AG04450 (cell line): ENCODE measurements around the gene AHNAK2. TPM values are rescaled to one million over a fixed set of nuclear protein-coding genes. Genes with fewer than 3 reads are reported as not detected.

Experiments used
- CTCF ChIA-PET: fragments of 300-600, 350-600 bp; formaldehyde crosslinking; extraction: SDS; loops from one replicate; lab custom pipeline; 2022; ENCODE audit warnings: antibody characterized with exemption, inconsistent platforms; lab: Charles Lee
- POLR2A ChIA-PET: fragments of 350-600 bp; formaldehyde crosslinking; extraction: SDS; loops from one replicate; lab custom pipeline; 2021; ENCODE audit warnings: antibody characterized with exemption, inconsistent platforms; lab: Yijun Ruan, JAX
- DNase-seq: peaks from one replicate; pipeline ENCODE4 v3.0.0-alpha.2; 2011; ENCODE audit warnings: low read depth, low spot score
- H3K27ac ChIP-seq: one replicate; pipeline ENCODE4 v1.5.1; 2012; ENCODE audit warnings: low read depth, low read length, control low read depth
- H3K27me3 ChIP-seq: one replicate; pipeline ENCODE4 v1.6.0; 2012; ENCODE audit warnings: low read length; ENCODE audit not compliant: control insufficient read depth, insufficient read depth
- H3K4me3 ChIP-seq: 2 replicates; pipeline ENCODE4 v1.5.1; 2011; ENCODE audit warnings: mild to moderate bottlenecking, low read depth, low read length, control low read depth
- H3K9me3 ChIP-seq: 2 replicates; pipeline ENCODE4 v1.5.1; 2012; ENCODE audit warnings: low read length; ENCODE audit not compliant: control insufficient read depth, insufficient read depth
- polyA plus RNA-seq: library from polyadenylated mRNA; depleted of rRNA; stranded (reverse); fragments of >200 nt; gene quantifications from 2 replicates; pipeline ENCODE4 v1.2.3, GENCODE V29; 2011
- TF ChIP-seq, protein P1 (sequence below): IDR thresholded peaks from 2 replicates; pipeline ENCODE4 v1.5.1; 2011; ENCODE audit warnings: low read depth, low read length, control low read depth, inconsistent platforms

Gene AHNAK2
- polyA plus RNA-seq, 1 experiment, result 10.0 TPM

DNA sequence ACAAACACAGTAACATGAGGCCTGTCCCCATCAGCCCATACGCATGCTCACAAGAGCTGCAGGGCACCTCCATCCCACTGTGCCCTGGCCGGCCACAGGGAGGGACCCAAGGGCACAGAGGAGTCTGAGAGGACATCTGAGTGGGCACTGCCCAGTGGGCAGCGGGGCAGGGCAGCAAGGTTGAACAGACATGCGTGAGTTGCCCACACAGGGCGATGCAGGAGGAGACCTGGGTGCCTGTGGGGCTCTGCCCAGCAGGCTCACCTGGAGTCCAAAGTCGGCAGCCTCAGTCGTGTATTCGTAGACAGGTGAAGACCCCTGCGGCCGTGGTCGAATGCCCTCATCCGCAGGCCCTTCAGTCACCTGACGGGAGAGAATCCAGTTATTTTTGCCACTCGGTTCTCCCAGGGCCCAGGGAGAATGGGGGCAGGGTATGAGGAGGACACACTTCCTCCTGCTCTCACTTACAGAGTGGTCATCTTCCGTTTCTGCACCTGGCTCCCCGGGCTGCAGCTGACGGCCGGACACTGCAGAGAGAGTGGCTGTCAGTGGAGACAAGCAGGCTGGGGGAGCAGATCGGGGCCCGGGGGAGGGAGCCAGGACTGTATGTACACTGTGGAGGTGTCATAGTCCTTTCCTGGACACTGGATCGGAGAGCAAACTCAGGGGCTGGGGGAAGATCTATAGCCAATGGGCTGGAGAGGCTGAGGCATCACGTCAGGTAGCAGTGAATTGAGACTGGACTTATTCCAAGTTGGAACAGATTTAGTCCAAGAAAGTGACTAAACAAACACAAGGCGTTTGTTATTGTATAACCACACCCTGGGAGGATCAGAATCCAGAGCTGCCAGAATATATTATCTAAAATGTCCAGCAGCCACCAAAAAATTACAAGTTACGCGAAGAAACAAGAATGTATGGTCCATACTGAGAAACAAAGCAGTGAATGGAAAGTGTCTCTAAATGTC lies 20.7 kb downstream of the AHNAK2 start:
- TF ChIP-seq, protein P1, sequence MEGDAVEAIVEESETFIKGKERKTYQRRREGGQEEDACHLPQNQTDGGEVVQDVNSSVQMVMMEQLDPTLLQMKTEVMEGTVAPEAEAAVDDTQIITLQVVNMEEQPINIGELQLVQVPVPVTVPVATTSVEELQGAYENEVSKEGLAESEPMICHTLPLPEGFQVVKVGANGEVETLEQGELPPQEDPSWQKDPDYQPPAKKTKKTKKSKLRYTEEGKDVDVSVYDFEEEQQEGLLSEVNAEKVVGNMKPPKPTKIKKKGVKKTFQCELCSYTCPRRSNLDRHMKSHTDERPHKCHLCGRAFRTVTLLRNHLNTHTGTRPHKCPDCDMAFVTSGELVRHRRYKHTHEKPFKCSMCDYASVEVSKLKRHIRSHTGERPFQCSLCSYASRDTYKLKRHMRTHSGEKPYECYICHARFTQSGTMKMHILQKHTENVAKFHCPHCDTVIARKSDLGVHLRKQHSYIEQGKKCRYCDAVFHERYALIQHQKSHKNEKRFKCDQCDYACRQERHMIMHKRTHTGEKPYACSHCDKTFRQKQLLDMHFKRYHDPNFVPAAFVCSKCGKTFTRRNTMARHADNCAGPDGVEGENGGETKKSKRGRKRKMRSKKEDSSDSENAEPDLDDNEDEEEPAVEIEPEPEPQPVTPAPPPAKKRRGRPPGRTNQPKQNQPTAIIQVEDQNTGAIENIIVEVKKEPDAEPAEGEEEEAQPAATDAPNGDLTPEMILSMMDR, result no peak
- CTCF ChIA-PET, result interaction anchor here (0.6 kb wide), 1 partner anchor 424 kb away, joined by 4 read pairs; no protein-coding TSS in a partner anchor

DNA sequence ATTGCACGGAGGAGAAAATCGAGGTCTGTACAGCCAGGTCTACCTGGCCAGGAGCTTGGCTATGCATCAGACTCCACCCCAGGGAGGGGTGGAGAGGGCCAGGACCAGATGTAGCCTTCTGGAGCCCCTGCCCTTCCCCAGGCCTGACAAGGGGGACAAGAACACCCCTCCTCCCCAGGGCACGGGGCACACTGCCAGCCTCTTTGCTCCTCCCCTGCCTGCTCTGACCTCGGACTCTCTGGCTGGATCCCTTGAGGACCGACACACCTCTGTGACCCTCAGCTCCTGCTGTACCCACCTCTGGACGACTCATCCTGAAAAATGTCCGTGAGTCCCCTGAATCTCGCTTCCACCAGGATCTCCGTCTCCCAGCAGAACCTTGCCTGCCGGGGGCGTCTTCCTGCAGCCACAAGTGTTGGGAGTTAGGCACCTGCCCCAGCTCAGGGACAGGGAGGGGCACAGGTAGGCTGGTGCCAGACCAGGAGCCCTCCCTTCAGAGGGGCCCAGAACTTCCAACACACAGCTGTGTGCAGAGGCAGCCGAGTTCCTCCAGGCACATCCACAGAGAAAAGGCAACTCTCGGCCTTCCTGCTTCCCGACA lies 21.8 kb downstream of the AHNAK2 start:
- ChIA-PET CTCF (interaction anchor here (1.0 kb wide), 1 partner anchor 19 kb away, joined by 3 read pairs; no protein-coding TSS in a partner anchor), POLR2A (no interaction called here)
- Histone ChIP-seq H3K27ac (no peak overlapping the region), H3K27me3 (no peaks in the 10 kb centered on the region), H3K4me3 (no peak overlapping the region), H3K9me3 (peaks cover 4% of the 10 kb centered on the region; the same call in 1 of the 2 replicates)
- TF ChIP-seq, protein P1, result no peak
- no peak for DNase-seq

More for the DNA sequence above, 20.7 kb downstream of the AHNAK2 start:
- no peak overlapping the region for H3K4me3 ChIP-seq
- no peak for DNase-seq
- no peak overlapping the region for H3K27ac ChIP-seq
- POLR2A ChIA-PET, result no interaction called here
- no peaks in the 10 kb centered on the region for H3K27me3 ChIP-seq
- H3K9me3 ChIP-seq, result no peaks in the 10 kb centered on the region; the same call in 1 of the 2 replicates

DNA sequence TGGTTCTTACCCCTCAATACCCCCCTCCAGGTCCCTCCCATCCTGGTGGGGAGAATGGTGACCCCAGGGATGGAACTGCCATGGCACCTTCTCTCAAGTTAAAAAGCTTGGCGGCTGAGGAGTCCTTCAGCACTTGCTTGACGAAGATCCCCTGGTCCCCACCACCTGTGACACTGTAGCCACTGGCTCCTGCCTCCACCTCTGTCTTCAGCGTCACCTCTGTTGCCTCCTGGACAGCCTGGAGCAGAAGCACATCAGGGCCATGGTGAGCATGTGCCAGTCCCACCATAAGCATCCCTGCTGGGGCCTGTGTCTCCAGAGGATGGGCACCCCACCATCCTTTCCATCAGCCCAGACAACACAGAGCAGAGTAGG lies 22.8 kb downstream of the AHNAK2 start:
- CTCF ChIA-PET, result interaction anchor here (1.0 kb wide), 1 partner anchor 20 kb away, joined by 3 read pairs; no protein-coding TSS in a partner anchor
- no peak overlapping the region for H3K4me3 ChIP-seq
- POLR2A ChIA-PET, result no interaction called here
- peaks cover 5% of the 10 kb centered on the region; the same call in 1 of the 2 replicates for H3K9me3 ChIP-seq
- H3K27ac ChIP-seq, result no peak overlapping the region
- TF ChIP-seq, protein P1, result no peak
- no peaks in the 10 kb centered on the region for H3K27me3 ChIP-seq
- no peak for DNase-seq

DNA sequence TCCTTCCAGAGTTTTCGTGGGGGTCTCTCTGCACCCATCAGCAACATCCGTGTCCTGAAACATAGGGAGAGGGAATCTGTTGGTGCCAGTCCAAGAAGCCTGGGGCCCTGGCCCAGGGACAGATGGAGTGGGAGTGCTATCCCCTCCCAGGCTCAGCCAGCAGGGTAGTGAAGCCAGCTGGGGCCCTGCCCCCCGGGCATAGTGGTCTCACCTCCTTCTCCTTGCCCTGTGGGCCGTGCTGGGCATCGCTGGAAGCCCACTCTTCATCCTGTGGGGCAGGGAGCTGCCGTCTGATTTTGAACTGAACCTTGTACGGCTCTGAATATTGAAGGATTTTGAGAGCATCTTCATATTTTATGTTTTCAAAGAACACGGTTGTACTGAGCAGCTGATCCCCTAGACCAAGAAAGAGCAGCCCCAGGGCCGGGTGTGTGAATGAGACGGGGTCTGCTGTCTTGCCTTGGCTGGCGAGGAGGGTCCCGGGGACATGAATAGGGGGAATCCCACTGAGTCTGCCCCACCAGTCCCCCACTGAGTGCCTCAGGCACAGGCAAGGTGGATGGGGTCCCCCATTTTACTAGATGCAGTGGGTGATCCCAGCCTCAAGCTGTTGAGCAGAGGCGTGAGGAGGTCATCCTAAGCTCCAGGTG lies 23.3 kb downstream of the AHNAK2 start:
- no peaks in the 10 kb centered on the region for H3K27me3 ChIP-seq
- DNase-seq, result no peak
- peaks cover 9% of the 10 kb centered on the region; the same call in 1 of the 2 replicates for H3K9me3 ChIP-seq
- H3K4me3 ChIP-seq, result no peak overlapping the region
- ChIA-PET POLR2A (no interaction called here), CTCF (interaction anchor here (1.0 kb wide), 1 partner anchor 21 kb away, joined by 3 read pairs; no protein-coding TSS in a partner anchor)
- no peak overlapping the region for H3K27ac ChIP-seq
- TF ChIP-seq, protein P1, result no peak
